ENCODE results near the gene EFCAB13. TPM values are rescaled to one million over a fixed set of nuclear protein-coding genes. Genes with fewer than 3 reads are reported as not detected.

Gene EFCAB13
- total RNA-seq, 4 donors from 2014 or later: 1.4 to 2.5 (median 1.8) TPM

DNA sequence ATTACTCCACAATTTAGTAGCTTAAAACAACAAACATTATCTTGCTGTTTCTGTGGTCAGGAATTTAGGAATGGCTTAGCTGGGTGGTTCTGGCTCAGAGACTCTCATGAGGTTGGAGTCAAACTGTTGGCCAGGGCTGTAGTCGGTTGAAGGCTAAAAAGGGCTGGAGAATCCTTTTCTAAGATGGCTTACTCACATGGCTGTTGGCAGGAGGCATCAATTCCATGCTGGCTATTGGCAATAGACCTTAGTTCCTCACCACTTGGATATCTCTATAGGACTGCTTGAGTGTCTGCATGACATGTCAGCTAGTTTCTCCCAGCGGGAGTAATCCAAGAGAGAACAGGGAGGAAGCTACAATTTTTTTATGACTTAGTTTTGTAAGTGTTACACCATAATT is 6.6 kb upstream of the EFCAB13 start:
- in situ Hi-C loops (cut with MboI; ENCODE audit: low sequenced_read_pairs in 4 of 4): loop anchor here in 2 of 4 donors (5.0 kb wide), 1 partner anchor 85 kb away; no protein-coding TSS in a partner anchor
- Histone ChIP-seq H3K9me3 (no peaks in the 10 kb centered on the region), H3K4me1 (no peaks in the 10 kb centered on the region), H3K27ac (peak overlapping the region in 1 of 4 donors; percentile 25), H3K4me3 (no peak overlapping the region), H3K27me3 (peaks cover 0 to 3% (median 0%) of the 10 kb centered on the region in 3 donors), H3K36me3 (no peaks in the 10 kb centered on the region)
- peak in 1 of 2 donors; percentile 15 for ATAC-seq
- DNase-seq: no peak
- TF ChIP-seq, protein P1, sequence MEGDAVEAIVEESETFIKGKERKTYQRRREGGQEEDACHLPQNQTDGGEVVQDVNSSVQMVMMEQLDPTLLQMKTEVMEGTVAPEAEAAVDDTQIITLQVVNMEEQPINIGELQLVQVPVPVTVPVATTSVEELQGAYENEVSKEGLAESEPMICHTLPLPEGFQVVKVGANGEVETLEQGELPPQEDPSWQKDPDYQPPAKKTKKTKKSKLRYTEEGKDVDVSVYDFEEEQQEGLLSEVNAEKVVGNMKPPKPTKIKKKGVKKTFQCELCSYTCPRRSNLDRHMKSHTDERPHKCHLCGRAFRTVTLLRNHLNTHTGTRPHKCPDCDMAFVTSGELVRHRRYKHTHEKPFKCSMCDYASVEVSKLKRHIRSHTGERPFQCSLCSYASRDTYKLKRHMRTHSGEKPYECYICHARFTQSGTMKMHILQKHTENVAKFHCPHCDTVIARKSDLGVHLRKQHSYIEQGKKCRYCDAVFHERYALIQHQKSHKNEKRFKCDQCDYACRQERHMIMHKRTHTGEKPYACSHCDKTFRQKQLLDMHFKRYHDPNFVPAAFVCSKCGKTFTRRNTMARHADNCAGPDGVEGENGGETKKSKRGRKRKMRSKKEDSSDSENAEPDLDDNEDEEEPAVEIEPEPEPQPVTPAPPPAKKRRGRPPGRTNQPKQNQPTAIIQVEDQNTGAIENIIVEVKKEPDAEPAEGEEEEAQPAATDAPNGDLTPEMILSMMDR (IDR thresholded peaks at IDR 0.05 in 4 of 5, conservative IDR thresholded peaks at IDR 0.05 in 1 of 5): no peak
- TF ChIP-seq POLR2A (IDR thresholded peaks at IDR 0.05): no peak
- intact Hi-C loops (cut with DNase I; ENCODE audit: low total_unique reads): loop anchor here (5.0 kb wide), 1 partner anchor 65 kb away; the partner anchor contains the start of gene ITGB3

DNA sequence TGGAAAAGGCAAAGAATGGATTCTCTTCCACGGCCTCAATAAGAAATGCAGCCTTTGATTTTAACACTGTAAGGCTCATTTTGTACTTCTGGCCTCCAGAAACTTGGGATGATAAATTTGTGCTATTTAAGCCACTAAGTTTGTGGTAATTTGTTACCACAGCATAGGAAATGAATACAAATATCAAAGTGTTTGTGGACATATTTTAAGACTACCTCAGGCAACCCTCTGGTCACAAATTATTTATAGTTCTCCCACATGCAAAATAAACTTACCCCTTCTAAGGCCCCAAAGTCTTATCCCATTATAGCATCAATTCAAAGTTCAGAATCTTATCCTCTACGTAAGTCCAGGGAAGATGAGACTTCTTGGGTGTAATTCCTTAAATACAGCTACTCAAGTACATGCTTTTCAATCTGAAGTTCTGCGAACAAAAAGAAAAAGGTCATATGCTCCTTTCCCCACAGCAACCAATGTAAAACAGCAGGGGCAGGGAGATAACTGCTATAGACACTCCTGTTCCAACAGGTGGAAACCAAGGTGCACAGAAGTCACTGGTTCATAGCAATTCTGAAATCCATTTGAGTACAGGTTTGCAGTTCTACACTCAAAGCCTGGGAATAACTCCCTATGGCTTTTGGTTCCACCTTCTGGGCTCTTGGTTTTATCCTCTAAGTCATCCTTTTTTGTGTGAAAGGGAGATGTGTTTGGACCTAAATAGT is 5.4 kb upstream of the EFCAB13 start:
- no peaks in the 10 kb centered on the region for H3K36me3 ChIP-seq
- no peak for ATAC-seq
- in situ Hi-C loops (cut with MboI; ENCODE audit: low sequenced_read_pairs in 4 of 4): loop anchor here in 2 of 4 donors (5.0 kb wide), 1 partner anchor 86 kb away; no protein-coding TSS in a partner anchor
- no peaks in the 10 kb centered on the region for H3K4me1 ChIP-seq
- TF ChIP-seq POLR2A (IDR thresholded peaks at IDR 0.05): no peak
- TF ChIP-seq, protein P1 (IDR thresholded peaks at IDR 0.05 in 4 of 5, conservative IDR thresholded peaks at IDR 0.05 in 1 of 5): no peak
- no peak for DNase-seq
- peaks cover 0 to 7% (median 5%) of the 10 kb centered on the region in 3 donors for H3K27me3 ChIP-seq
- no peak overlapping the region for H3K4me3 ChIP-seq
- H3K9me3 ChIP-seq: no peaks in the 10 kb centered on the region
- H3K27ac ChIP-seq: no peak overlapping the region
- intact Hi-C loops (cut with DNase I; ENCODE audit: low total_unique reads): loop anchor here (5.0 kb wide), 1 partner anchor 66 kb away; the partner anchor contains the start of gene ITGB3

DNA sequence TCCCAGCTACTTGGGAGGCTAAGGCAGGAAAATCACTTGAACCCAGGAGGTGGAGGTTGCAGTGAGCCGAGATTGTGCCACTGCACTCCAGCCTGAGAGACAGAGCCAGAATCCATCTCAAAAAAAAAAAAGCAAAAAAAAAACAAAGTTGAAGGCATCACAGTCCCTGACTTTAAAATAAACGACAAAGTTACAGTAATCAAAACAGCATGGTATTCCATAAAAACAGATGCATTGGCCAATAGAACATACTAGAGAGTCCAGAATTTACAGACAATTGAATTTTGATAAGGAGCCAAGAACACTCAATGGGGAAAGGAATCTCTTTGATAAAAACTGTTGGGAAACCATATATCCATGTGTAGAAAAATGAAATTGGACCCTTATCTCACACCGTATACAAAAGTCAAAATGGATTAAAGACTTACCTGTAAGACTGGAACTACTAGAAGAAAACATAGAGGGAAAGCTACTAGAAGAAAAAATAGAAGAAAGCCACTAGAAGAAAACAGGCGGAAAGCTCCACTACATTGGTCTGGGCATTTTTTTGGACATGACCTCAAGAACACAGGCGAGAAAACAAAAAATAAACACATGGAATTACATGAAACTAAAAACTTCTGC is 2.8 kb upstream of the EFCAB13 start:
- ATAC-seq: no peak
- Histone ChIP-seq H3K9me3 (no peaks in the 10 kb centered on the region), H3K27ac (no peak overlapping the region), H3K4me3 (no peak overlapping the region), H3K27me3 (peaks cover 0 to 19% (median 13%) of the 10 kb centered on the region in 3 donors), H3K4me1 (peaks cover 0 to 2% of the 10 kb centered on the region in 2 donors), H3K36me3 (no peaks in the 10 kb centered on the region)
- in situ Hi-C loops (cut with MboI; ENCODE audit: low sequenced_read_pairs in 4 of 4) (no loop called here), intact Hi-C loops (cut with DNase I; ENCODE audit: low total_unique reads) (no loop called here)
- TF ChIP-seq POLR2A (IDR thresholded peaks at IDR 0.05): no peak
- TF ChIP-seq, protein P1 (IDR thresholded peaks at IDR 0.05 in 4 of 5, conservative IDR thresholded peaks at IDR 0.05 in 1 of 5): no peak
- DNase-seq: no peak

DNA sequence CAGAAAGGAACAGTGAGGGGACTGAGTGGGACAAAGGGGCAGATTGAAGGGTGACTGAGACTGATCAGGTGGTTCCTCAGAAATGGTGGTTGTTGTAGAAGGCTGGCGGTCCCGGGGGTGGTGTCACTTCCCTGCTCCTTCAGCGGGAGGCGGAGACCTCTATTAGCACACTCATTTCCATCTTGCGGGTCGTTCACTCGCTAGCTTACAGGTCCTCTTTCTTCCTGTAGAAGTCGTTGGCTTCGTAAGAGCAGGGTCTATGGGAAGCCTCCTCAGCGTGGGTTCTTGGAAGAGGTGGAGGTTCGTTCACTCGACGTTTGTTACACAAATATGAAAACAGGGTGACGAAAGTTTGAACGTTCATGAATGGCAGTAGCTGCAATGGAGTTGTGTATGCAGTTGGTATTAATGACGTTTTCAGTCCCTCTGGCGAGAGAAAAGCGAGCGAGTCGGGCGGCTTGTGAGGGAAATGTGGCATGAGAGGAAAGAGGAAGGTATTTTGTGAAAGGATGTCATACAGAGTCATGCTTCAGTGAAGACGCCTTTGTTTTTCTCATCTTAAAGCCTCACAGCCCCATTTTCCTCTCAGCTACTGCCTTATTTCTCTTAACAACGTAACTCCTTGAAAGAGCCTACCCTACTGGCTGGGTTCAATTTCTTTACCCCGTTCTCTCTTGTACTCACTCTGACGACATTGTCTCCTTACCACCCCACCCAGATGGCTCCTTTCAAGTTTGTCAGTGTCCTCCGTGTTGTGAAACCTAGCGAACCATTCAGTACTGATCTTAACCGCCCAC is 667 bp downstream of the EFCAB13 start:
- H3K27ac ChIP-seq: peak overlapping the region; percentile 78 to 89 (median 83)
- TF ChIP-seq, protein P1 (IDR thresholded peaks at IDR 0.05 in 4 of 5, conservative IDR thresholded peaks at IDR 0.05 in 1 of 5): no peak
- H3K27me3 ChIP-seq: peaks cover 0 to 19% (median 13%) of the 10 kb centered on the region in 3 donors
- in situ Hi-C loops (cut with MboI; ENCODE audit: low sequenced_read_pairs in 4 of 4): no loop called here
- peak overlapping the region; percentile 55 to 70 (median 62) for H3K4me3 ChIP-seq
- peaks cover 0 to 2% of the 10 kb centered on the region in 2 donors for H3K4me1 ChIP-seq
- H3K36me3 ChIP-seq: no peaks in the 10 kb centered on the region
- no peaks in the 10 kb centered on the region for H3K9me3 ChIP-seq
- intact Hi-C loops (cut with DNase I; ENCODE audit: low total_unique reads): no loop called here
- ATAC-seq (peak; percentile 51 to 72), DNase-seq (peak; percentile 18 to 29)

Measured in gastrocnemius medialis (tissue), 4 donors.